Smooth muscle cell (in vitro differentiated cells): ENCODE data around the gene DTNBP1. TPM values are rescaled to one million over a fixed set of nuclear protein-coding genes. Genes with fewer than 3 reads are reported as not detected.

Experiments
- DNase-seq: peaks from one replicate; lab custom pipeline; 2025; ENCODE audit not compliant: unreplicated experiment; lab: John Stamatoyannopoulos, UW
- H2AFZ ChIP-seq: fragments of 200-600 bp; sonication (generic); 2 replicates; pipeline ENCODE4 v1.6.0; 2016; ENCODE audit warnings: antibody characterized with exemption, low read depth, mild to moderate bottlenecking
- H3F3A ChIP-seq: fragments of 200-600 bp; sonication (generic); 2 replicates; pipeline ENCODE4 v1.6.0; 2017; ENCODE audit warnings: antibody characterized with exemption, low read depth
- H3K27ac ChIP-seq: fragments of 200-600 bp; sonication (generic); 2 replicates; pipeline ENCODE4 v1.5.1; 2016; ENCODE audit warnings: low read depth, mild to moderate bottlenecking
- H3K27me3 ChIP-seq: fragments of 200-600 bp; sonication (generic); 2 replicates; pipeline ENCODE4 v1.6.1; 2016; ENCODE audit warnings: low read depth, mild to moderate bottlenecking
- H3K36me3 ChIP-seq: fragments of 200-600 bp; sonication (generic); 2 replicates; pipeline ENCODE4 v1.5.1; 2016; ENCODE audit warnings: low read depth
- H3K4me1 ChIP-seq: fragments of 200-600 bp; sonication (generic); 2 replicates; pipeline ENCODE4 v1.5.1; 2016; ENCODE audit warnings: low read depth
- H3K4me2 ChIP-seq: fragments of 200-600 bp; sonication (generic); 2 replicates; pipeline ENCODE4 v1.6.0; 2016; ENCODE audit warnings: mild to moderate bottlenecking
- H3K4me3 ChIP-seq: fragments of 200-600 bp; sonication (generic); 2 replicates; pipeline ENCODE4 v1.5.1; 2016; ENCODE audit warnings: mild to moderate bottlenecking
- H3K79me2 ChIP-seq: fragments of 200-600 bp; sonication (generic); 2 replicates; pipeline ENCODE4 v1.6.0; 2016; ENCODE audit warnings: low read depth, mild to moderate bottlenecking
- H3K9ac ChIP-seq: fragments of 200-600 bp; sonication (generic); 2 replicates; pipeline ENCODE4 v1.6.0; 2016; ENCODE audit warnings: low read depth
- H3K9me3 ChIP-seq: fragments of 200-600 bp; sonication (generic); replicated peaks from 2 replicates; pipeline ENCODE4 v1.5.1; 2016; ENCODE audit warnings: low read depth
- H4K20me1 ChIP-seq: fragments of 200-600 bp; sonication (generic); 2 replicates; pipeline ENCODE4 v1.6.0; 2016; ENCODE audit warnings: low read depth
- WGBS: methylation state at CpG from one replicate; pipeline ENCODE4 v1.1.7; 2016; ENCODE audit warnings: low lambda C conversion rate; 5-methylcytosine and 5-hydroxymethylcytosine counted together
- polyA plus RNA-seq: library from polyadenylated mRNA; unstranded; fragments of >200 nt; fragmentation: Nextera tagmentation; extraction: Ambion mirVana; gene quantifications from 2 replicates; pipeline ENCODE4 v1.2.1, GENCODE V29; 2016
- total RNA-seq: library from RNA; depleted of rRNA; stranded (reverse); fragments of >200 nt; gene quantifications from 2 replicates; pipeline ENCODE4 v1.2.3, GENCODE V29; 2014
- TF ChIP-seq, protein P1 (sequence below): fragments of 200-600 bp; sonication (generic); IDR thresholded peaks from 2 replicates; pipeline ENCODE4 v1.5.1; 2017; ENCODE audit warnings: borderline replicate concordance, mild to moderate bottlenecking, antibody characterized with exemption; ENCODE audit not compliant: insufficient read depth, poor library complexity, severe bottlenecking

Gene DTNBP1
- total and polyA plus RNA-seq, 2 experiments from 2014 or later = 11.9 to 24.2 TPM

DNA sequence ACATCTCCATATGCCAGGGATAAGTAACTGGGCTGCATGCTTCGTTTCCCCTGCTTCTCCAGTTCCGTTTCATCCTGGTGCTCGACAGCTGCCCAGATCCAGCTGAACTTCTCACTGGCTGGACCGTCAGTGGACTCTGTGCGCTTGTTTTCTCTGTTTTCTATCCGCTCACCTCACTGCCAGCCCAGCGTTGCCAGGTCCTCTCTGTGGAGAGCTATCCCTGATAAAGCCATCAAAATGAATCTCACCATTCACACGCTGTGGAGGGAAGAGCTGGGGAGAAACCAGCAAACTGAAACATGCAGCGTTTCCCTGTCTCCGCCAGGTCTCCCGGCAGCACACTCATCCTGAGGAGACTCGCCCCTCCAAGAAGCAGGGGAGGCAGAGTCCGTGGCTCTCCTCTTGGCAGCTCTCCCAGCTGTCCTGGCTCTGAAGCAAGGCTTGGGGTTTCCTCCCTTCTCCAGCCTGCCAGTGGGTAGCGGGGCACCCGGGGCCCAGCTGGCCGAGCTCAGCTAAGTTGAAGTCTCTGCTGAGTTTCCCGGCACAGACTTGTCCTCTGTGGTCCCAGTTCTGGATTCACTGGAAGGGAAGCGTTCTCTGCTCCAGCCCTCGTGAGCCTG, 160.9 kb downstream of the DTNBP1 start:
- Histone ChIP-seq H3K9me3 (no peaks in the 10 kb centered on the region), H3K4me1 (no peaks in the 10 kb centered on the region), H3K4me3 (no peak overlapping the region), H3K27me3 (no peaks in the 10 kb centered on the region), H3K79me2 (no peaks in the 10 kb centered on the region), H3K36me3 (no peaks in the 10 kb centered on the region), H4K20me1 (peaks cover 59% of the 10 kb centered on the region), H2AFZ (no peak overlapping the region), H3K27ac (no peak overlapping the region), H3F3A (no peaks in the 10 kb centered on the region), H3K4me2 (no peak overlapping the region), H3K9ac (no peak overlapping the region)
- 86% methylated on average over 19 of the region's 19 CpGs for WGBS
- peak; percentile 3 for DNase-seq
- TF ChIP-seq, protein P1, sequence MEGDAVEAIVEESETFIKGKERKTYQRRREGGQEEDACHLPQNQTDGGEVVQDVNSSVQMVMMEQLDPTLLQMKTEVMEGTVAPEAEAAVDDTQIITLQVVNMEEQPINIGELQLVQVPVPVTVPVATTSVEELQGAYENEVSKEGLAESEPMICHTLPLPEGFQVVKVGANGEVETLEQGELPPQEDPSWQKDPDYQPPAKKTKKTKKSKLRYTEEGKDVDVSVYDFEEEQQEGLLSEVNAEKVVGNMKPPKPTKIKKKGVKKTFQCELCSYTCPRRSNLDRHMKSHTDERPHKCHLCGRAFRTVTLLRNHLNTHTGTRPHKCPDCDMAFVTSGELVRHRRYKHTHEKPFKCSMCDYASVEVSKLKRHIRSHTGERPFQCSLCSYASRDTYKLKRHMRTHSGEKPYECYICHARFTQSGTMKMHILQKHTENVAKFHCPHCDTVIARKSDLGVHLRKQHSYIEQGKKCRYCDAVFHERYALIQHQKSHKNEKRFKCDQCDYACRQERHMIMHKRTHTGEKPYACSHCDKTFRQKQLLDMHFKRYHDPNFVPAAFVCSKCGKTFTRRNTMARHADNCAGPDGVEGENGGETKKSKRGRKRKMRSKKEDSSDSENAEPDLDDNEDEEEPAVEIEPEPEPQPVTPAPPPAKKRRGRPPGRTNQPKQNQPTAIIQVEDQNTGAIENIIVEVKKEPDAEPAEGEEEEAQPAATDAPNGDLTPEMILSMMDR = no peak

DNA sequence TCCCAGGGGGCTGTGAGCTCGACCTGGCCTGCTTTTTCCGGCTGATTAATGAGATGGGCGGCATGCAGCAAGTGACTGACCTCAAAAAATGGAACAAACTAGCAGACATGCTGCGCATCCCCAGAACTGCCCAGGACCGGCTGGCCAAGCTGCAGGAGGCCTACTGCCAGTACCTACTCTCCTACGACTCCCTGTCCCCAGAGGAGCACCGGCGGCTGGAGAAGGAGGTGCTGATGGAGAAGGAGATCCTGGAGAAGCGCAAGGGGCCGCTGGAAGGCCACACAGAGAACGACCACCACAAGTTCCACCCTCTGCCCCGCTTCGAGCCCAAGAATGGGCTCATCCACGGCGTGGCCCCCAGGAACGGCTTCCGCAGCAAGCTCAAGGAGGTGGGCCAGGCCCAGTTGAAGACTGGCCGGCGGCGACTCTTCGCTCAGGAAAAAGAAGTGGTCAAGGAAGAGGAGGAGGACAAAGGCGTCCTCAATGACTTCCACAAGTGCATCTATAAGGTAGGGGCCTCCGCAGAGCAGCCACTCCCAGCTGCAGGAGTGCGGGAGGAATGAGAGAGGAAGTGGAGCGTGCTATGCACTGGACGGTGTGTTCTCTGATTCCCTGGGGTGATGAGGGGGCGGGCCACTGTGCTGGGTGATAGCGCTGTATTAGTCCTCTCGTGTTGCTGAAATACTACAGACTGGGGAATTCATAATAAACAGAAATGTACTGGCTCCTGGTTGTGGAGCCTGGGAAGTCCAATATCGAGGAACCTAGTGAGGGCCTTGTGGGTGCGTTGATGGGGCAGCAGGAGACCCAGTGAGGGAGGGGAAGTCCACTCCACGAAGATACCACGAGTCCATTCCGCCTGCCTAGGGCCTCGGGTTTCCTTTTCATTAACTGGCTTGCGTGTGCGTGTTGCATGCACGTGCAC, 161.7 kb downstream of the DTNBP1 start:
- DNase-seq = no peak
- Histone ChIP-seq H3K27me3 (no peaks in the 10 kb centered on the region), H3K4me2 (no peak overlapping the region), H4K20me1 (peaks cover 51% of the 10 kb centered on the region), H2AFZ (no peak overlapping the region), H3K4me1 (no peaks in the 10 kb centered on the region), H3K27ac (no peak overlapping the region), H3K36me3 (no peaks in the 10 kb centered on the region), H3K9ac (no peak overlapping the region), H3K79me2 (no peaks in the 10 kb centered on the region), H3K9me3 (no peaks in the 10 kb centered on the region), H3K4me3 (no peak overlapping the region), H3F3A (no peaks in the 10 kb centered on the region)
- WGBS = 94% methylated on average over 38 of the region's 38 CpGs
- TF ChIP-seq, protein P1 = no peak

DNA sequence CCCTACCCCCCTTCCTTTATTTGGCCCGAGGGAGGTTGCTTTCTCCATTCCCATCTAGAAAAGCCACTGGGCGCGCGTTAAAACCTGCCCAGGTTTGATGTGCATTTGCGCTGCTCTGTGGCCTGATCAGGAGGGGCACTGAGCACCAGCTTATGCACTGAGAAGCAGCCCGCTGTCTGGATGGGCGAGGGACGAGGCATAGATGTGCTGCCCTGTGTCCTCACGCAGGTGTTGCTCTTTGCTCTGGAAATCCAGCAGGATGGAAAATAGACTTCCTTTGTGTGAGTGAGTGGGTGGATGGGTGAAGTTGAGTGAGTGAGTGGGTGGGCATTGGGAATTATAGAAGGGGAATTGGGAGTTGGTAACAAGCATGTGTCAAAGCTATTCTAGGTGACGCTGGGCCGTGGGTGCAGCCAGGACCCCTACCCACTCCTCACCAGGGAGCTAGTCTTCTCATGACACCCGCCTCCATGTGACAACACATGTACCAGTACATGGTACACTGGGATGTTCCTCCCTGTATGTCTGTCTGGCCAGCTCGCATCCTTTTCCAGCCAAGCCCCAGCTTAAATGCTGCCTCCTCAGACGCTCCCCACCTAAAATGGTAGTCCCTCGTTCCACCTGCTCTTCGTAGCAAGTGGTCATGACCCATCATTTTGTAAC, 162.6 kb downstream of the DTNBP1 start:
- 89% methylated on average over 16 of the region's 16 CpGs for WGBS
- Histone ChIP-seq H3K4me3 (no peak overlapping the region), H3K9me3 (no peaks in the 10 kb centered on the region), H3K27ac (no peak overlapping the region), H3K36me3 (no peaks in the 10 kb centered on the region), H3K9ac (no peak overlapping the region), H3K4me2 (no peak overlapping the region), H4K20me1 (peaks cover 49% of the 10 kb centered on the region), H3K27me3 (no peaks in the 10 kb centered on the region), H3K79me2 (no peaks in the 10 kb centered on the region), H3K4me1 (no peaks in the 10 kb centered on the region), H3F3A (no peaks in the 10 kb centered on the region), H2AFZ (no peak overlapping the region)
- TF ChIP-seq, protein P1 = no peak
- DNase-seq = no peak
